Right lobe of liver (tissue), 6 donors: ENCODE results near the gene SLCO2A1. TPM values are rescaled to one million over a fixed set of nuclear protein-coding genes. Genes with fewer than 3 reads are reported as not detected.

Source experiments
- ATAC-seq, 4 donors: fragments of 200-7000 bp; cut with Tn5 transposase; one replicate each; pipeline ENCODE4 v1.9.1; 2020; ENCODE audit warnings: mild to moderate bottlenecking in 4 of 4, moderate library complexity in 4 of 4
- DNase-seq, 3 donors: peaks; one replicate each; pipeline ENCODE4 v3.0.0-alpha.2; 2020
- H3K27ac ChIP-seq, 3 donors: fragments of 200-600 bp; one replicate each; pipeline ENCODE4 v1.8.0; 2022
- H3K27me3 ChIP-seq, 2 donors: fragments of 200-600 bp; one replicate each; pipeline ENCODE4 v1.8.0; 2022
- H3K36me3 ChIP-seq, 4 donors: fragments of 200-600 bp; sonication (generic) in 1 of 4; one replicate each; pipeline versions ENCODE4 v1.5.1 to v1.8.0; 2017 to 2022; ENCODE audit warnings: control low read depth in 1 of 4
- H3K4me1 ChIP-seq, 4 donors: fragments of 200-600 bp; sonication (generic) in 1 of 4; one replicate each; pipeline versions ENCODE4 v1.5.1 to v1.8.0; 2017 to 2022; ENCODE audit warnings: control low read depth in 1 of 4
- H3K4me3 ChIP-seq, 3 donors: fragments of 200-600 bp; one replicate each; pipeline ENCODE4 v1.8.0; 2022
- H3K9me3 ChIP-seq, 4 donors: fragments of 200-600 bp; sonication (generic) in 1 of 4; one replicate each; pipeline versions ENCODE4 v1.5.1 to v1.8.0; 2017 to 2022; ENCODE audit warnings: control low read depth in 1 of 4
- POLR2A ChIP-seq: fragments of 450-650 bp; IDR thresholded peaks from one replicate; pipeline ENCODE4 v1.6.1; 2017; ENCODE audit warnings: antibody characterized with exemption, mild to moderate bottlenecking
- WGBS: methylation state at CpG from one replicate; pipeline ENCODE4 v1.1.6; 2018; ENCODE audit warnings: low coverage, low lambda C conversion rate; ENCODE audit not compliant: insufficient coverage; ENCODE audit errors: missing lambda C conversion rate; 5-methylcytosine and 5-hydroxymethylcytosine counted together
- intact Hi-C, 2 donors: fragments of 100-400 bp; cut with DNase I; formaldehyde crosslinking; loops; one replicate each; pipeline versions ENCODE4 v1.11.2 to v1.14.1; 2022
- total RNA-seq, 6 experiments: library from RNA; depleted of rRNA in 2 of 6; stranded (reverse); fragments of >200 nt in 2 of 6; fragmentation: NEBNext Ultra II Directional in 3 of 6; extraction: Animal tissue kit (Norgen Biotek cat#: 25700) in 3 of 6; gene quantifications; one replicate each; pipeline versions ENCODE4 v1.1.0 to v1.2.4, GENCODE V29; 2016 to 2023
- TF ChIP-seq, protein P1 (sequence below), 4 donors: fragments of 200-600 bp in 3 of 4; fragments of 450-650 bp in 1 of 4; IDR thresholded peaks; one replicate each; pipeline versions ENCODE4 v1.5.1 to v1.8.0; 2016 to 2022; ENCODE audit warnings: antibody characterized with exemption in 4 of 4, mild to moderate bottlenecking in 2 of 4
- donor health status: DM: no; HTN: yes; CAD: no.
- donor health status: DM: no; HTN: no; CAD: no.
- donor health status: DM: no; HTN: no; CAD: no.
- donor health status: DM: no; HTN: yes; CAD: no.
- donor health status: DM: no; HTN: yes; CAD: no.

SLCO2A1 gene
- total RNA-seq, 6 experiments from 2014 or later: 0.71 to 4.4 (median 1.5) TPM

DNA sequence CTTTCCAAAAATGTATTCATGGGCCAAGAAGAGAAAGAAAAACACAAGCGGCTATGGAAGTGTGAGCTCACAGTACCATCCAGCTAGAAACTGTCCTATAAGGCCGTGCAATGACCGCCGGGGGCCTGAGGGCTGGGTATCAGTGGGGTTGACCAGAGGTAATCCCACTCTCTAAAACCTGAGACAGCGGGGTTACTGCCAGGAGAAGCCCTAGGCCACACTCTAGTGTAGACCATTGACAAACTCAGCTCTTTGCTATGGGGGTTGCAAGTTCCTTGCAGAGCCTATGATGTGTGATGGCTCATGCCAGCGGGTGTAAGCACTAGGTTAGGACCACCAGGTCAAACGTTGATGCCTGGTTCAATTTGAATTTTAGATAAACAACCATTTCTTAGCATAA is 25.9 kb upstream of the SLCO2A1 start:
- 74% methylated on average over 3 of the region's 7 CpGs for WGBS
- Histone ChIP-seq H3K9me3 (no peaks in the 10 kb centered on the region), H3K4me1 (peaks cover 0 to 5% (median 0%) of the 10 kb centered on the region in 4 donors), H3K27ac (no peak overlapping the region), H3K27me3 (no peaks in the 10 kb centered on the region), H3K4me3 (no peak overlapping the region), H3K36me3 (no peaks in the 10 kb centered on the region)
- intact Hi-C loops: no loop called here
- no peak for ATAC-seq
- DNase-seq: peak in 1 of 3 donors; percentile 8
- TF ChIP-seq POLR2A: no peak
- TF ChIP-seq, protein P1, sequence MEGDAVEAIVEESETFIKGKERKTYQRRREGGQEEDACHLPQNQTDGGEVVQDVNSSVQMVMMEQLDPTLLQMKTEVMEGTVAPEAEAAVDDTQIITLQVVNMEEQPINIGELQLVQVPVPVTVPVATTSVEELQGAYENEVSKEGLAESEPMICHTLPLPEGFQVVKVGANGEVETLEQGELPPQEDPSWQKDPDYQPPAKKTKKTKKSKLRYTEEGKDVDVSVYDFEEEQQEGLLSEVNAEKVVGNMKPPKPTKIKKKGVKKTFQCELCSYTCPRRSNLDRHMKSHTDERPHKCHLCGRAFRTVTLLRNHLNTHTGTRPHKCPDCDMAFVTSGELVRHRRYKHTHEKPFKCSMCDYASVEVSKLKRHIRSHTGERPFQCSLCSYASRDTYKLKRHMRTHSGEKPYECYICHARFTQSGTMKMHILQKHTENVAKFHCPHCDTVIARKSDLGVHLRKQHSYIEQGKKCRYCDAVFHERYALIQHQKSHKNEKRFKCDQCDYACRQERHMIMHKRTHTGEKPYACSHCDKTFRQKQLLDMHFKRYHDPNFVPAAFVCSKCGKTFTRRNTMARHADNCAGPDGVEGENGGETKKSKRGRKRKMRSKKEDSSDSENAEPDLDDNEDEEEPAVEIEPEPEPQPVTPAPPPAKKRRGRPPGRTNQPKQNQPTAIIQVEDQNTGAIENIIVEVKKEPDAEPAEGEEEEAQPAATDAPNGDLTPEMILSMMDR (IDR thresholded peaks at IDR 0.05): no peak

DNA sequence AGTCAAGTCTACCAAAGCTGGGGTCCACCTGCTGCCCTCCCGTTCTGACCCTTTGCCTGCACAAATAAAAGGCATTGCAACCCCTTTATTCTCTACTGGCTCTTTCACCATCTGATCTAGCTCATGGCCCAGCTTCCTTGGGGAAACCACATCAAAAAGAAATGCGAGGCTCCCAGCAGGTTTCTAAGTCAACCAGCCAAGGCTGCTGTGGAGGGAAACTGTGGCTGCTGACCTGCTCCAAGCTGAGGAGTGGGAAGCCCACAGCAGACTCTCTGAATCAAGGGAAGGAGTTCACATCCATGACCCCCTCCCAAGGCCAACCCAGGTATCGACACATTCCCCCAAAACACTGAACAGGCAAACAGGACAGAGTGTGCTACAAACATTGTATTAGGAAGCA is 25.2 kb upstream of the SLCO2A1 start:
- H3K36me3 ChIP-seq: no peaks in the 10 kb centered on the region
- no peak overlapping the region for H3K4me3 ChIP-seq
- WGBS: 74% methylated on average over 3 of the region's 3 CpGs
- intact Hi-C loops: no loop called here
- DNase-seq (peak in 1 of 3 donors; percentile 3), ATAC-seq (no peak)
- H3K9me3 ChIP-seq: no peaks in the 10 kb centered on the region
- no peaks in the 10 kb centered on the region for H3K27me3 ChIP-seq
- no peak overlapping the region for H3K27ac ChIP-seq
- TF ChIP-seq POLR2A: no peak
- TF ChIP-seq, protein P1 (IDR thresholded peaks at IDR 0.05): no peak
- H3K4me1 ChIP-seq: peaks cover 0 to 3% (median 0%) of the 10 kb centered on the region in 4 donors

DNA sequence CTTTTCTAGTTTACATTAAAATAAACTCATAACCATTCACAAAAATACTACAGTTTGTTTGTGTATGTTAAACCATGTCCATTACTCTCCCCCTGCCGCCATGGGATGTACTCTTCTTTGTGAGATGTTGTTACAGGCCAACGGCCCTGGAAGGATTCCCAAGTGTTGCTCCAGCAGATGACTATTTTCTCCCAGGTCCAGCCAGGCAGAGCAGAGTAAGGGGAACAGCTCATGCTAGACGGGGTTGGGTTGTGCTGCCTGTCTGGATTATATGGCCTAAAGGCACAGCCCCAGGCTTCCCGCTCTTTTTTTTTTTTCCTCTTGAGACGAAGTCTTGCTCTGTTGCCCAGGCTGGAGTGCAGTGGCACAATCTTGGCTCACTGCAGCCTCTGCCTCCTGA is 24.5 kb upstream of the SLCO2A1 start:
- H3K36me3 ChIP-seq: no peaks in the 10 kb centered on the region
- no peak overlapping the region for H3K4me3 ChIP-seq
- H3K9me3 ChIP-seq: no peaks in the 10 kb centered on the region
- ATAC-seq (no peak), DNase-seq (peak in 1 of 3 donors; percentile 25)
- H3K27ac ChIP-seq: no peak overlapping the region
- 78% methylated on average over 2 of the region's 5 CpGs for WGBS
- H3K4me1 ChIP-seq: peaks cover 0 to 3% (median 0%) of the 10 kb centered on the region in 4 donors
- intact Hi-C loops: no loop called here
- H3K27me3 ChIP-seq: no peaks in the 10 kb centered on the region
- no peak for TF ChIP-seq POLR2A
- TF ChIP-seq, protein P1 (IDR thresholded peaks at IDR 0.05): no peak

DNA sequence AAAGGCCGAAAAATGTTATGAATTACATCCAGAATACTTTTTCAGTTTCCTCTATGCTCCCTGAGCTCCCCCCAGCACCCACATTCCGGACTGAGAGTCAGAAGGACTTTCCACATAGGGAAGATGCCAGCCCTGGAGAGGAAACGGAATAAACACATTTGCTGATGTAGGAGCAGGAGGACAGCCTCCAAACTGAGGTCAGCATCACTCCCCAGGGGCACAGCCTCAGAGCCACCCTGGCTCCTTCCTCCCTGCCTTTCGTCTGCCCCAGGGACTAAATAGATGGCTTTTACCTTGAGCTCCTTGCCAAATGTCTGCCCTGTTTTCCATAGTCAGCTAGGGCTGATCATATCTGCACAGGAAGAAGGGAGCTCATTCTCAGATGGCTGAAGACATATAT is 22.6 kb upstream of the SLCO2A1 start:
- intact Hi-C loops: no loop called here
- Histone ChIP-seq H3K27me3 (no peaks in the 10 kb centered on the region), H3K4me1 (no peaks in the 10 kb centered on the region), H3K36me3 (no peaks in the 10 kb centered on the region), H3K4me3 (no peak overlapping the region), H3K9me3 (no peaks in the 10 kb centered on the region), H3K27ac (no peak overlapping the region)
- no peak for DNase-seq
- WGBS: 59% methylated on average over 4 of the region's 4 CpGs
- ATAC-seq: no peak
- TF ChIP-seq POLR2A: no peak

DNA sequence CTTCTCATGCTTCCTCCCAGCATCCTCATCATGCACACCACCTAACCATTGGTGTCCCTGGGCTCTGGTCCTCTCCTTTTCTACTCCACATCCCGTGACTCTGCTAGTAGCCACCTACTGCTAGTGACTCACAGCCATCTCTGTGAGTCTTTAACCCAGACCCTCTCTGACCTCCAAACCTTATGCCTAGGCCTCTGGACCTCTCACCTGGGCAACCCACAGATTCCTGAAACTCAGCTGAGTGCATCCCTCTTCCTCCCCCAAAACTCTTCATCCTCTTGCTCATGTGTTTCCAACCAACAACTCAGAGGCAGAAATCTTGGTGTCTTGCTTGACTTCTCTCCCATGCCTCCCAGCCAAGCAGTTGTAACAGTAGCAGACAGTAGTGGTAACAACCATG is 20.0 kb upstream of the SLCO2A1 start:
- ATAC-seq: no peak
- intact Hi-C loops: no loop called here
- no peak for TF ChIP-seq POLR2A
- TF ChIP-seq, protein P1 (IDR thresholded peaks at IDR 0.05): no peak
- Histone ChIP-seq H3K36me3 (no peaks in the 10 kb centered on the region), H3K4me1 (no peaks in the 10 kb centered on the region), H3K27ac (no peak overlapping the region), H3K4me3 (no peak overlapping the region), H3K9me3 (peaks cover 0 to 5% (median 0%) of the 10 kb centered on the region in 4 donors), H3K27me3 (no peaks in the 10 kb centered on the region)
- no CpG with 5 or more reads among the region's 1 CpG for WGBS
- DNase-seq: no peak
